ENCODE measurements around the gene CHKA.
A peak's percentile ranks its signal among the peaks of the same experiment; 100 is the strongest.

Gene CHKA

GRCh38 chr11:68082481-68082880, 38.7 kb downstream of the CHKA start:
- TF ChIP-seq, protein P1, sequence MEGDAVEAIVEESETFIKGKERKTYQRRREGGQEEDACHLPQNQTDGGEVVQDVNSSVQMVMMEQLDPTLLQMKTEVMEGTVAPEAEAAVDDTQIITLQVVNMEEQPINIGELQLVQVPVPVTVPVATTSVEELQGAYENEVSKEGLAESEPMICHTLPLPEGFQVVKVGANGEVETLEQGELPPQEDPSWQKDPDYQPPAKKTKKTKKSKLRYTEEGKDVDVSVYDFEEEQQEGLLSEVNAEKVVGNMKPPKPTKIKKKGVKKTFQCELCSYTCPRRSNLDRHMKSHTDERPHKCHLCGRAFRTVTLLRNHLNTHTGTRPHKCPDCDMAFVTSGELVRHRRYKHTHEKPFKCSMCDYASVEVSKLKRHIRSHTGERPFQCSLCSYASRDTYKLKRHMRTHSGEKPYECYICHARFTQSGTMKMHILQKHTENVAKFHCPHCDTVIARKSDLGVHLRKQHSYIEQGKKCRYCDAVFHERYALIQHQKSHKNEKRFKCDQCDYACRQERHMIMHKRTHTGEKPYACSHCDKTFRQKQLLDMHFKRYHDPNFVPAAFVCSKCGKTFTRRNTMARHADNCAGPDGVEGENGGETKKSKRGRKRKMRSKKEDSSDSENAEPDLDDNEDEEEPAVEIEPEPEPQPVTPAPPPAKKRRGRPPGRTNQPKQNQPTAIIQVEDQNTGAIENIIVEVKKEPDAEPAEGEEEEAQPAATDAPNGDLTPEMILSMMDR (IDR thresholded peaks at IDR 0.05; ENCODE audit: extremely low read depth, missing control alignments): no peak
- no peak for DNase-seq (ENCODE audit: low spot score)

DNA sequence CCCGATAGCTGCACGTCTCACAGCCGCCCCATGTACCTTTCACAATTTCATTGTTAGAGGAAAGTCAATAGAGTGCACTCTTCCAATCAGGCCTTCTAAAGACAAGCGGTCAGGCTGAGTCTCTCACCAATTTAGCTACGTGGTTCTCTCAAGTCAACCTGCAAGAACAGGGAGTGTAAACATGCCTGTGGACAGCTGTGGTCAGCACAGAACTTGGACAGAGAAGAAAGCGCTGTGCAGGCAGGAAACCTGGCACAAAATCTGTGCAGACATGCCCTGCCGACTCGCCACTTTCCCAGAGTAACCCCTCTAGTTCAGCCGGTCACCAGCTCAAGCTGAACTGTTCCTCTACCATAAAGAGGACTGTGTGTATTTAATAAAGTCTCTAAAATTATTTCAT, 39.5 kb downstream of the CHKA start:
- TF ChIP-seq, protein P1 (IDR thresholded peaks at IDR 0.05; ENCODE audit: extremely low read depth, missing control alignments): no peak
- no peak for DNase-seq (ENCODE audit: low spot score)

GRCh38 chr11:68080860-68081259, 40.3 kb downstream of the CHKA start:
- TF ChIP-seq, protein P1 (IDR thresholded peaks at IDR 0.05; ENCODE audit: extremely low read depth, missing control alignments): no peak
- no peak for DNase-seq (ENCODE audit: low spot score)

GRCh38 chr11:68077617-68078582, 43.3 kb downstream of the CHKA start:
- TF ChIP-seq, protein P1 (IDR thresholded peaks at IDR 0.05; ENCODE audit: extremely low read depth, missing control alignments): no peak
- DNase-seq (ENCODE audit: low spot score): peak; percentile 43

- DNase-seq (ENCODE audit: low spot score): no peak
- TF ChIP-seq, protein P1 (IDR thresholded peaks at IDR 0.05; ENCODE audit: extremely low read depth, missing control alignments): no peak
Observed at GRCh38 chr11:68076371-68077042, 44.7 kb downstream of the CHKA start.

GRCh38 chr11:68074584-68075352, 46.4 kb downstream of the CHKA start:
- DNase-seq (ENCODE audit: low spot score): no peak
- TF ChIP-seq, protein P1 (IDR thresholded peaks at IDR 0.05; ENCODE audit: extremely low read depth, missing control alignments): no peak
